ENCODE data around the gene EVA1A.

EVA1A gene

DNA sequence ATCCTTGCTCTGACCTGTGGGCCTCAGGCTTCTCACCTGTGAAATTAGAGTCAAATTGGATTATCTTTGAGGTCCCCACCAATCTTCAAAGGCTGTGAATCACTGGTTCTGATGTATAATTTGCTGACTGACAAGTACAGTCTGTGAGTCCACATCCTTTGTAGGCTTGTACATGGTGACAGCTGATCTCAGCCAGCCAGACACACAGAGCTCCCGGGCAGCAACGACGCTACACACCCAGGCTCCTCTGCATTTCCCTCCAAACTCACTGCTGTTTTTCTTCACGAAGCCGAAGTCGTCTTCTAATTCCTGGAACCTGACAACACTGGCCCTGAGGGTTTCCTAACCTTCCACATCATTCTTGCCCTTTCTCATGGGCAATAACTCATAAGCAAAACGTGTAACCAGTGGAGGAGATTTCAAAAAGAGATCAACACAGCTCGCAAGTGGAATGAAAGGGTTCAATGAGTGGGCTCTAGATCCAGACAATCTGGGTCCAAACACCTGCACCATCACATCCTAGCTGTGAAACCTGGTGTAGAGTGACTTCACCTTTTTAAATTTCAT lies 37.9 kb upstream of the EVA1A start:
- Histone ChIP-seq H3K27ac (no peak overlapping the region), H3K4me3 (no peak overlapping the region)
- TF ChIP-seq, protein P1, sequence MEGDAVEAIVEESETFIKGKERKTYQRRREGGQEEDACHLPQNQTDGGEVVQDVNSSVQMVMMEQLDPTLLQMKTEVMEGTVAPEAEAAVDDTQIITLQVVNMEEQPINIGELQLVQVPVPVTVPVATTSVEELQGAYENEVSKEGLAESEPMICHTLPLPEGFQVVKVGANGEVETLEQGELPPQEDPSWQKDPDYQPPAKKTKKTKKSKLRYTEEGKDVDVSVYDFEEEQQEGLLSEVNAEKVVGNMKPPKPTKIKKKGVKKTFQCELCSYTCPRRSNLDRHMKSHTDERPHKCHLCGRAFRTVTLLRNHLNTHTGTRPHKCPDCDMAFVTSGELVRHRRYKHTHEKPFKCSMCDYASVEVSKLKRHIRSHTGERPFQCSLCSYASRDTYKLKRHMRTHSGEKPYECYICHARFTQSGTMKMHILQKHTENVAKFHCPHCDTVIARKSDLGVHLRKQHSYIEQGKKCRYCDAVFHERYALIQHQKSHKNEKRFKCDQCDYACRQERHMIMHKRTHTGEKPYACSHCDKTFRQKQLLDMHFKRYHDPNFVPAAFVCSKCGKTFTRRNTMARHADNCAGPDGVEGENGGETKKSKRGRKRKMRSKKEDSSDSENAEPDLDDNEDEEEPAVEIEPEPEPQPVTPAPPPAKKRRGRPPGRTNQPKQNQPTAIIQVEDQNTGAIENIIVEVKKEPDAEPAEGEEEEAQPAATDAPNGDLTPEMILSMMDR (IDR thresholded peaks at IDR 0.05): no peak
- no peak for DNase-seq (ENCODE audit: low spot score)

DNA sequence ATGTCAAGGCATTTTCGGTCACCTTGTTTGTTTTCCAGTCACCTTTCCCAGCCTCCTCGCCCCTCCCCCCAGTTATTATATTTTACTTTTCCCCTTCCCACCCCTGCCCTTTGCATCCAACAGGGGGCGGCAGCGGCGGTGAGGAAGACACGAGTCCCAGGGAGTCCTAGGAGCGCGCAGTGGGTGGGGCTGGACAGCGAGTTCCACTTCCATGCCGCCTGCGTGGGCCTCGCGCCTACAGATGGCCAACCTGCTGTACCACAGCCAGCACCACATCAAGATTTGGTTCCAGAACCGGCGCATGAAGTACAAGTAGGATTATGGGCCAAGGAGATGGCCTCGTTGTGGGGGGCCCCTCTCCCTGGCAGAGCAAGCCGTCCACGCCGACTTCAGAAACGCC lies 37.2 kb upstream of the EVA1A start:
- no peak overlapping the region for H3K4me3 ChIP-seq
- no peak for DNase-seq (ENCODE audit: low spot score)
- TF ChIP-seq, protein P1 (IDR thresholded peaks at IDR 0.05): no peak
- H3K27ac ChIP-seq: no peak overlapping the region

DNA sequence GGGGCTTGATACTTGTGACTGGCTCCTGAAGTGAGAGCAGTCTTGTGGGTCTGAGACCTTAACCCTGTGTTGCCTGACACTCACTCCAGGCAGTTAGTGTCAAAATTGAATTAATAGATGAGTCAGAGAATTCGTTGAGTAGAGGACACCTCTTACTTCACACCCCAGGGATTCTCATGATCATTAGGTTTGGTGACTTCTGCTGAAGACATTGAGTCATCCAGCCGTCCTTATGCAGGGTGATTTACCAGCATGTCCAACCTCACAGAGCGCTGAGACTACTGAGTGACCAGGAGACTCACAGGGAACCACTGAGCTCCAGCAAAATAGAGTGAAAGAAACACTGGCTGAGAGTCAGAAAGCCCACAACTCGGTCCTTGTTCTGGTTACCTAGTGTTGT lies 36.0 kb upstream of the EVA1A start:
- TF ChIP-seq, protein P1 (IDR thresholded peaks at IDR 0.05): no peak
- DNase-seq (ENCODE audit: low spot score): no peak
- Histone ChIP-seq H3K4me3 (no peak overlapping the region), H3K27ac (no peak overlapping the region)

DNA sequence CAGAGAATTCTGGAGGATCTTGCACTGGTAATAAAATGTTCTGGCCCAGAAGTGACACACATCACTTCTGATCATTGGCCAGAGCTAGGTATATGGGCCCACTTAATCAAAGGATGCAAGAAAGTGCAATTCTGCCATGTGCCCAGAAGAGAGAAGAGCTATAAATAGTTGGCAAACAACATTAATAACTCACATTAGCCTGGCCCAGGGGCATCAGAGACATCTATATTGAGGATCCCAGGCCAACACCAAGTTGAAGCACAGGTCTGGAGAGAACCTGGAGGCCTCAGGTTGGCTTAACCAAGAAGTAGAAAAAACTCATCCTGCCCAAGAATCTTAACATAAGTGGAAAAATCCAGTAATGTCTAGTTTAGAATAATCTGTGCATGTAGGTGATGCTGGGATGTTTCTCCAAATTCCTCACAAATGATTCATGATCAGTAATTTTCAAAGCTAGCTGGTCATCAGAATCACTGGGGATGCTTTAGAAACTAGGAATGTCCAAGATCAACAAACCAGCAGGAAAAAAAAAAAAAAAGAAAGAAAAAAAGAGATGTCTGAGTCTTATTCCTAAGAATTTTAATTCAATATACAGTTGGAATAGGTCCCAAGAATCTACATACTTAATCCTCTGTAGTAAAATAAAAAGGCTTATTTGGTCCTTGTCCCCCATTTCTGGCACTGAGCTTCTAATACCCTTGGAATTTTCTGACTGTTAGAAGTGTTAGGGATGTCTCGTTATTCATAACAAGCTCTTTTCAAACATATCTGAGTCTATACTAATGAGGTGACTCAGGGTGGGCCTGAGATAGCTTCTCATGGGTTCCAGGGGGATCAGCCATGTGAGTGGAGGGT lies 35.0 kb upstream of the EVA1A start:
- TF ChIP-seq, protein P1 (IDR thresholded peaks at IDR 0.05): no peak
- DNase-seq (ENCODE audit: low spot score): no peak

DNA sequence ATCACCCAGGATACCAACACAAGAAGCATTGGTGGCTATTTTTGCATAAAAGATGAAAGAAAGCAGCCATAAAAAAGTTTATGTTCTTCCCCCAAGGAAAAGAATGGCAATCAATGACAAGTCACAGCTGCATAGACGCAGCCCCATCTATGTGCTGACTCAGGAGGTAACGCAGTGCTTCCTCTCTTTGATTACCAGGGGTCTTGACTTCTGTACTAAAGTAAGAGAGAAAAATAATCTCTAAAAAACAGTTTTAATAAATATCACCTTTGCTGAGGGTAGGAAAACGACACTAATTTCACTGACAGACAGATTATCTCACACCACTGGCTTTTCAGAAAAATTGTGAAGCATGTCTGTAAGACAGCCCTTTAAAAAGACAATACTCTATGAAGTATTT lies 33.9 kb upstream of the EVA1A start:
- DNase-seq (ENCODE audit: low spot score): no peak
- Histone ChIP-seq H3K4me3 (no peak overlapping the region), H3K27ac (no peak overlapping the region)
- TF ChIP-seq, protein P1 (IDR thresholded peaks at IDR 0.05): no peak

More for the DNA sequence above, 35.0 kb upstream of the EVA1A start:
- H3K27ac ChIP-seq: no peak overlapping the region
- no peak overlapping the region for H3K4me3 ChIP-seq

DNA sequence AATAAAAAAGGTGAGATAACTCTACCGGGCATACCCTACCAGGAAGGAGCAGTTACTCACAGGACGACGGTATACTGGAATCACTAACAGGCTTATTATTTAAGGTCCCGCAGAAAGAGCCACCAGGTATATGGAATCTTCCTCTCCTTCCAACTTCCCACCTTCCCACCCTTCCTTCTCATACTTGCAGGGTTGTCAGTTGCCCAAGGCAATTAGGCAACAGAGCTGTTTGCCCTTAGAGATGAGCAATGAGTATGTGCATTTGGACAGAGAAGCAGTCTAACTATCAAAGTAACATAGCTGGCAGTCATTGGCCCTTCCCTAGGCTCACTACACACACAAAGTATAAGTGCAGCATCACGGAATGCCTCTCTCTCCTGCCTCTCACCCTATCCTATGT lies 32.1 kb upstream of the EVA1A start:
- H3K27ac ChIP-seq: no peak overlapping the region
- H3K4me3 ChIP-seq: no peak overlapping the region
- TF ChIP-seq, protein P1 (IDR thresholded peaks at IDR 0.05): no peak
- DNase-seq (ENCODE audit: low spot score): no peak

DNA sequence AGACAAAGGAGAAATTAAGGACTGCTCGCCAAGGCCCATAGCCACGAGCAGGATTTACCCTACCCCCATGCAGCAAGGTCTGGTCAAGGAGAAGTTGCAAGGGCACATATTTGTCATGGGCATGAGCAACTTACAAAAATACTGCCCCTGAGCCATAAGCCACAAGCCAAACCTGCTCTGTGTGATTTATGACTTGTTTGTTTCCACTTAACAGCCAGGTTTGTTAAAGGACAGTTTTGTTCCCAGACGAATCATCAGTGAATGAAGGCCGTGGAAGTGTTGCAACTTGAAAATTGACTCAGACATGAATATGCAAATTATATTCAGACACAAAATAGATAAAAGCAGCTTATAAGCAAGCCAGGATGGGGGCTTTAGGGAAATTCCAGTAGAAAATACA lies 31.3 kb upstream of the EVA1A start:
- no peak overlapping the region for H3K27ac ChIP-seq
- DNase-seq (ENCODE audit: low spot score): no peak
- H3K4me3 ChIP-seq: no peak overlapping the region
- TF ChIP-seq, protein P1 (IDR thresholded peaks at IDR 0.05): no peak

Data from coronary artery (tissue), 2 donors.